HEK293 (cell line): Measurements from ENCODE around the gene PTPRO.

Experiments
- CTCF ChIA-PET: fragments of 350-600 bp; formaldehyde crosslinking; extraction: SDS; loops from one replicate; lab custom pipeline; 2021; ENCODE audit warnings: antibody characterized with exemption; lab: Yijun Ruan, JAX
- POLR2A ChIA-PET: fragments of 300-600 bp; formaldehyde crosslinking; extraction: SDS; loops from one replicate; lab custom pipeline; 2020; ENCODE audit warnings: antibody characterized with exemption, inconsistent platforms; lab: Yijun Ruan, JAX
- H3K27ac ChIP-seq: fragments of 200-500 bp; sonication (Bioruptor generic); 2 replicates; pipeline ENCODE4 v1.5.1; 2014; ENCODE audit warnings: low read depth, low read length, control low read depth, inconsistent platforms; ENCODE audit errors: extremely low read depth
- H3K36me3 ChIP-seq, 2 experiments: fragments of 200-500 bp in 1 of 2; sonication (Bioruptor generic) in 1 of 2; 1 replicate in 1 of 2; 2 replicates in 1 of 2; pipeline ENCODE4 v1.5.1; 2014 to 2017; ENCODE audit warnings: inconsistent platforms in 2 of 2, low read length in 2 of 2; ENCODE audit not compliant: control insufficient read depth in 2 of 2, insufficient read depth in 1 of 2
- H3K4me1 ChIP-seq: fragments of 200-500 bp; sonication (Bioruptor generic); 2 replicates; pipeline ENCODE4 v1.5.1; 2014; ENCODE audit warnings: mild to moderate bottlenecking, low read length, inconsistent platforms; ENCODE audit not compliant: control insufficient read depth, insufficient read depth
- H3K4me3 ChIP-seq: 2 replicates; pipeline ENCODE4 v1.5.1; 2011; ENCODE audit warnings: low read depth, mild to moderate bottlenecking, control low read depth, low read length, moderate library complexity
- H3K9me3 ChIP-seq: fragments of 200-500 bp; sonication (Bioruptor generic); 2 replicates; pipeline ENCODE4 v1.5.1; 2014; ENCODE audit warnings: low read depth, low read length, inconsistent platforms; ENCODE audit not compliant: control insufficient read depth, insufficient read depth
- ATF2 ChIP-seq: fragments of 450-650 bp; formaldehyde crosslinking; IDR thresholded peaks from 2 replicates; pipeline ENCODE4 v1.5.1; 2016; ENCODE audit warnings: missing biosample characterization, missing genetic modification characterization, low read depth
- HIC1 ChIP-seq: fragments of 450-650 bp; formaldehyde crosslinking; IDR thresholded peaks from 2 replicates; pipeline ENCODE4 v1.5.1; 2016; ENCODE audit warnings: missing biosample characterization, missing genetic modification characterization
- KLF7 ChIP-seq: fragments of 450-650 bp; formaldehyde crosslinking; IDR thresholded peaks from 2 replicates; pipeline ENCODE4 v1.5.1; 2016; ENCODE audit warnings: missing biosample characterization, missing genetic modification characterization, borderline replicate concordance
- MZF1 ChIP-seq: fragments of 450-650 bp; formaldehyde crosslinking; IDR thresholded peaks from 2 replicates; pipeline ENCODE4 v1.5.1; 2017; ENCODE audit warnings: missing biosample characterization, missing genetic modification characterization, borderline replicate concordance
- OSR2 ChIP-seq: fragments of 450-650 bp; formaldehyde crosslinking; IDR thresholded peaks from 2 replicates; pipeline ENCODE4 v1.5.1; 2016; ENCODE audit warnings: missing biosample characterization, missing genetic modification characterization
- PATZ1 ChIP-seq: fragments of 450-650 bp; formaldehyde crosslinking; IDR thresholded peaks from 2 replicates; pipeline ENCODE4 v1.5.1; 2016; ENCODE audit warnings: missing biosample characterization, missing genetic modification characterization
- TCF7L2 ChIP-seq: IDR thresholded peaks from 2 replicates; pipeline ENCODE4 v1.6.1; 2011; ENCODE audit warnings: low read depth, mild to moderate bottlenecking, inconsistent platforms, low read length, moderate library complexity, borderline replicate concordance
- ZFHX2 ChIP-seq: fragments of 450-650 bp; formaldehyde crosslinking; conservative IDR thresholded peaks from 2 replicates; pipeline ENCODE4 v1.5.1; 2016; ENCODE audit warnings: missing biosample characterization, missing genetic modification characterization
- ZNF138 ChIP-seq: fragments of 450-650 bp; formaldehyde crosslinking; IDR thresholded peaks from 2 replicates; pipeline ENCODE4 v1.5.1; 2016; ENCODE audit warnings: missing biosample characterization, missing genetic modification characterization, borderline replicate concordance
- ZNF214 ChIP-seq: fragments of 450-650 bp; formaldehyde crosslinking; IDR thresholded peaks from 2 replicates; pipeline ENCODE4 v1.5.1; 2017; ENCODE audit warnings: missing biosample characterization, mild to moderate bottlenecking, missing genetic modification characterization, borderline replicate concordance
- ZNF24 ChIP-seq: fragments of 450-650 bp; formaldehyde crosslinking; IDR thresholded peaks from 2 replicates; pipeline ENCODE4 v1.5.1; 2016; ENCODE audit warnings: missing biosample characterization, missing genetic modification characterization
- ZNF26 ChIP-seq: fragments of 450-650 bp; formaldehyde crosslinking; IDR thresholded peaks from 2 replicates; pipeline ENCODE4 v1.5.1; 2016; ENCODE audit warnings: missing biosample characterization, missing genetic modification characterization
- ZNF266 ChIP-seq: fragments of 450-650 bp; formaldehyde crosslinking; IDR thresholded peaks from 2 replicates; pipeline ENCODE4 v1.5.1; 2016; ENCODE audit warnings: missing biosample characterization, missing genetic modification characterization, low read depth
- ZNF274 ChIP-seq, 2 experiments: fragments of 200-500 bp in 1 of 2; fragments of 450-650 bp in 1 of 2; sonication (Bioruptor generic) in 1 of 2; formaldehyde crosslinking in 1 of 2; IDR thresholded peaks; 2 replicates each; pipeline versions ENCODE4 v1.5.1 to v1.6.1; 2014 to 2016; ENCODE audit warnings: borderline replicate concordance in 1 of 2, inconsistent platforms in 1 of 2, low read length in 1 of 2, missing biosample characterization in 1 of 2, missing genetic modification characterization in 1 of 2
- ZNF416 ChIP-seq: fragments of 450-650 bp; formaldehyde crosslinking; IDR thresholded peaks from 2 replicates; pipeline ENCODE4 v1.5.1; 2016; ENCODE audit warnings: missing biosample characterization, missing genetic modification characterization
- ZNF561 ChIP-seq: fragments of 450-650 bp; IDR thresholded peaks from 2 replicates; pipeline ENCODE4 v1.5.1; 2018; ENCODE audit warnings: missing biosample characterization, missing genetic modification characterization, borderline replicate concordance
- ZNF580 ChIP-seq: fragments of 450-650 bp; formaldehyde crosslinking; IDR thresholded peaks from 2 replicates; pipeline ENCODE4 v1.5.1; 2016; ENCODE audit warnings: missing biosample characterization, missing genetic modification characterization
- ZNF639 ChIP-seq: fragments of 450-650 bp; formaldehyde crosslinking; IDR thresholded peaks from 2 replicates; pipeline ENCODE4 v1.5.1; 2016; ENCODE audit warnings: missing biosample characterization, missing genetic modification characterization
- ZNF692 ChIP-seq: fragments of 450-650 bp; formaldehyde crosslinking; IDR thresholded peaks from 2 replicates; pipeline ENCODE4 v1.5.1; 2016; ENCODE audit warnings: missing biosample characterization, missing genetic modification characterization

PTPRO gene

GRCh38 chr12:15535352-15535781 lies 213.1 kb downstream of the PTPRO start (continued):
- TF ChIP-seq ATF2 (tag by site-specific recombination), result no peak
- no peak for TF ChIP-seq ZFHX2
- no peak for TF ChIP-seq ZNF214 (tag by site-specific recombination)
- TF ChIP-seq ZNF561 (tag by site-specific recombination), result no peak
- no peak for TF ChIP-seq HIC1 (tag by site-specific recombination)
- TF ChIP-seq ZNF416 (tag by site-specific recombination), result no peak
- no peak for TF ChIP-seq TCF7L2
- no peak for TF ChIP-seq KLF7 (tag by site-specific recombination)
- TF ChIP-seq MZF1 (tag by site-specific recombination), result no peak
- TF ChIP-seq OSR2 (tag by site-specific recombination), result no peak
- TF ChIP-seq ZNF266, result no peak
- TF ChIP-seq ZNF692 (tag by site-specific recombination), result no peak

- H3K27ac ChIP-seq, result no peak overlapping the region
- TF ChIP-seq ZNF24 (tag by site-specific recombination) (no peak), ZNF274 (IDR thresholded peaks at IDR 0.05; ENCODE audit: low read length) (no peak), ZNF274 (tag by site-specific recombination; IDR thresholded peaks at IDR 0.05; ENCODE audit: borderline replicate concordance) (no peak), ZNF138 (tag by site-specific recombination) (no peak), ZNF266 (no peak), ZNF26 (tag by site-specific recombination) (no peak), PATZ1 (tag by site-specific recombination) (no peak), ZNF639 (tag by site-specific recombination) (no peak), ZNF580 (tag by site-specific recombination) (no peak)
- H3K4me1 ChIP-seq, result peaks cover 11% of the 10 kb centered on the region
- no peak overlapping the region for H3K4me3 ChIP-seq
- CTCF ChIA-PET, result no interaction called here
- H3K9me3 ChIP-seq, result no peaks in the 10 kb centered on the region
- POLR2A ChIA-PET, result no interaction called here
- no peaks in the 10 kb centered on the region for H3K36me3 ChIP-seq
Observed at GRCh38 chr12:15536446-15536845, 214.1 kb downstream of the PTPRO start.
